Suppressor macrophage (primary cell): ENCODE results near the gene SLX4.
"Not testable (repeated sequence)": the region's sequence is repeated elsewhere in the genome, so short reads cannot be mapped to it uniquely, and the experiment has no call there.

Experiments used
- DNase-seq, 4 experiments: peaks; one replicate each; pipeline ENCODE4 v3.0.0-alpha.2; 2020 to 2022

SLX4 gene

GRCh38 chr16:3642397-3643094, 31.1 kb upstream of the SLX4 start:
- no peak for DNase-seq

- DNase-seq, result no peak
These were observed 30.5 kb upstream of the SLX4 start for GRCh38 chr16:3641801-3642396.

DNA sequence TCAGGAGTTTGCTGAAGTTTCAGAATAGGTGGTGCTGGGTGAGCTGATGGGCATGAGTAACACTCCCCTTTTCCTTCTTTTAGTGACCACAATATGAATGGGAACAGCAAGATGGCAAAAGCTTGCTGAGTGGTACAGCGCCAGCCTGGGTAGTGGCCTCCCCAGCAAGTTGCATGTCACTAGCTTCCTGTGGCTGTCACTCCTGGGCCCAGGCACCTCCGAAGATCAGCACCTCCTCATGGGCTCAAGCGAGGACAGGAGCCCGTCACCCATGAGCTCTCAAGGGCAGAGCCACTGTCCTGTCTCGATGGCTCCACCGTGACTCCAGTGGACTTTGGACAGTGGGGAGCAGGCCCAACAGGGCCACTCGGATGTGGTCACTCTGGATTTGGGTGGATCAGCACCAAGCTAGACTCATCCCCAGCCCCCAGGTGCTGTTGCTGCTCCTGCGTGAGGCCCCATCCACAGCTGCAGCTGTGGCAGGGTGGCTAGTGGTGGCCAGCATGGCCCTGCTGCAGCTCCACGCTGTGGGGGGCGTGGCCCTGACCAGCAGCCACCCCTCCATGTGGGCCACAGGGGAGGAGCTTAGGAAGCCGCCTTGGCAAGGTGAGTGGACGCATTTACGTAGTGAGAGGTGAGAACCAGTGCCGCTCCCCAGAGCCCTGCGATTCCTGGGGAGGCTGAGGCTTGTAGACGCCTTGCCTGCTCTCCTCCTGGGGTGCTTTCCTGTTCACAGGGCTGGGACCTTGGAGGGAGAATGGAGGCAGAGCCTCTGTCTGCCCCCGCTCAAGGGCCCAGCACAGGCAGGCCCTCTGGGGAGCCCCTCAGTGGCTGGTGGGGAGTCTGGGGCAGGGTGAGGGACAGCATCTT, 29.5 kb upstream of the SLX4 start:
- no peak for DNase-seq

GRCh38 chr16:3640207-3640606, 28.8 kb upstream of the SLX4 start:
- no peak for DNase-seq

GRCh38 chr16:3638916-3639644, 27.7 kb upstream of the SLX4 start:
- no peak for DNase-seq

DNA sequence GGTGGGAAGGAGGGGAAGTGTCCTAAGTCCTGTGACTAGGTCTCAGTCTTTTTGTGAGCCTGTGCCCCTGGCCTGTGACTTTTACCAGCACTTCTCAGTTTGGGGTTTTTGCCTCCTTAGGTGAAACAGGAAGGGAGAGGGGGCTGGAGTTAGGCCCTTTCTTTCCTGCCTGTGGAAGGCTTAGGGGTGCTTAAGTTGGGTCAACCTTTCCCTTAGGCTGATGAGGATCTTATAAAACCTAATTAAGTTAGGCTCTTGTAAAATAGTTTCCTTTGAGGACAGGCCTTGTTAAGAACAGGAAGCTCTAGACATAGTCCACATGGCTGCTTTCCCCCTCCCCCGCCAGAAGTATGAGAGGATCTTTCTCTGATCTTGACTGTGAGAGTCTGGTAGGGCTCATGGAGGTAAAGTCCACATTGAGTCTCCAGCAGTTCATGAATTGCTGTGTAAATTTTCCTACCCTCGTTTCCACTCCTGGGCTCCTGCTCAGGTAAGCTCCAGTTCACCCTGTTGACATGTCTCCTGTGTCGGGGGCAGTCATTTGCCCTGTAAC, 26.0 kb upstream of the SLX4 start:
- DNase-seq, result peak; percentile 61 to 75 (median 69)

- peak in 2 of 4 experiments; percentile 64 to 66 for DNase-seq
These were observed 14.7 kb upstream of the SLX4 start for GRCh38 chr16:3625911-3626732.

- DNase-seq, result no peak
These were observed 13.9 kb upstream of the SLX4 start for GRCh38 chr16:3625331-3625730.

DNA sequence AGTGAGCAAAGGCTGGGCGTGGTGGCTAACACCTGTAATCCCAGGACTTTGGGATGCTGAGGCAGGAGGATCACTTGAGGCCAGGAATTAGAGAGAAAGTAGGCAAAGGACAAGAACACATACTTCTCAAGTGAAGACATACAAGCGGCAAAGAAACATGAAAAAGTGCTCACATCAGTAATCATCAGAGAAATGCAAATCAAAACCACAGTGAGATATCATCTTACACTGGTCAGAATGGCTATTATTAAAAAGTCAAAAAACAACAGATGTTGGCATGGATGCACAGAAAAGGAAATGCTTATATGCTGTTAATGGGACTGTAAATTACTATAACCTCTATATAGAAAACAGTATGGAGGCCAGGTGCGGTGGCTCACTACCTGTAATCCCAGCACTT, 12.2 kb upstream of the SLX4 start:
- DNase-seq, result no peak

DNA sequence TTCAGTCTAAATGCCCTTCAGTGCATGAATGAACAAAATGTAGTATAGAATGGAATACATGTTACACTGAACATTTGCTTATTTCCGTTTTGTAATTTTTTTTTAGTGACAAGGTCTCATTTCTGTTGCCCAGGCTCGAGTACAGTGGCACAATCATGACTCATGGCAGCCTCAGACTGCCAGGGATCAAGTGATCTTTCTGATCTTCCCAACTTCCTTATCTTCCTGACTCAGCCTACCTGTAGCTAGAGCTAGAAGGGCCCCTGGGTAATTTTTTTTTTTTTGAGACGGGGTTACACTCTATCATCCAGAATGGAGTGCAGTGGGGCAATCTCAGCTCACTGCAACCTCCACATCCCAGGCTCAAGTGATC, 7.3 kb upstream of the SLX4 start:
- DNase-seq, result peak; percentile 61 to 74 (median 72)

- no peak for DNase-seq
These were observed 1.4 kb upstream of the SLX4 start for GRCh38 chr16:3612510-3613466.

DNA sequence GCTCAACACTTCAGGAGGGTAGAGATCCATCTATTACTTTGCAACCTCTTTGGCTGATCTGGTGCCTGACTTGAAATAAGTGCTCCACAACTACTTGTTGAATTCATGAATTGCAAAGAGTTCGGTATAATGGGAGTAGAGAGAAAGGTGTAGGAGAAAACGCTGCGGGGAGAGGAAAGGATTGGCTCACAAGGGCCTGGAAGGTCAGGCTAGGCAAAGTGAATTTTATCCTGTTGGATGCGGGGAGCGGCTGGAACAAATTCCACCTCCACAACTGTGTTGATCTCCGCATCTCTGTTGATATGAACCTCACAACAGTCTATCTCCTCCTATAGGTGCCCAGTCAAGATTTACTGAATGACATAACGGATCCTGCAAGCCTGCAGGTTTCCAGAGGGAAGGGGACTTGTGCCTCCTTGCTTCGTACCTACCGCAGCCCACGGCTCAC, 684 bp downstream of the SLX4 start:
- DNase-seq, result peak in 2 of 4 experiments; percentile 12 to 36

- peak; percentile 63 to 74 (median 72) for DNase-seq
These were observed 1.3 kb downstream of the SLX4 start for GRCh38 chr16:3609895-3610697.

DNA sequence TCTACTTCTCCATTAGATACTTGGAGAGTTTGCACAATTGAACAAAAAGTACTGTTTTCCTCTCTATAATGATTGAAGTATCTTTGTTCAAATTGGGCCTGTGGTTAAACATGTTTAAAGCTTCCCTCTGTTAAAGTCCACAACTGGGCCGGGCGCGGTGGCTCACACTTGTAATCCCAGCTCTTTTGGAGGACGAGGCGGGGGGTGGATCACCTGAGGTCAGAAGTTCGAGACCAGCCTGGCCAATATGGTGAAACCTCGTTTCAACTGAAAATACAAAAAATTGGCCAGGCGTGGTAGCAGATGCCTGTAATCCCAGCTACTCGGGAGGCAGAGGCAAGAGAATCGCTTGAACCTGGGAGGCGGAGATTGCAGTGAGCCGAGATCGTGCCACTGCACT, 2.4 kb downstream of the SLX4 start:
- DNase-seq, result not testable (repeated sequence)

DNA sequence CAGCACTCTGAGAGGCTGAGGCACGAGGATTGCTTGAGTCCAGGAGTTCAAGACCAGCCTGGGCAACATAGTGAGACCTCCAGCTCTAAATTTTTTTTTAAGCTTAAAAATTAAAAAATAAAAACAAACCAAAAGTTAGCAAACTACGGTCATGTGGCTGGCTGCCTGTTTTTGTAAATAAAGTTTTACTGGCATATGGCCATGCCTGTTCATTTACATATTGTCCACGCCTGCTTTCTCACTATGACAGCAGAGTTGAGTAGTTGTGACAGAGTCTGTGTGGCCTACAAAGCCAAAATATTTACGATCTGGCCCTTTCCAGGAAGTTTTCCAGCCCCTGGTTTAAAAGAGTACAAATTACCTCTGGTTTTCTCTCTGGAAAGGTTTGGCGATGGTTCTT, 3.3 kb downstream of the SLX4 start:
- no peak for DNase-seq

DNA sequence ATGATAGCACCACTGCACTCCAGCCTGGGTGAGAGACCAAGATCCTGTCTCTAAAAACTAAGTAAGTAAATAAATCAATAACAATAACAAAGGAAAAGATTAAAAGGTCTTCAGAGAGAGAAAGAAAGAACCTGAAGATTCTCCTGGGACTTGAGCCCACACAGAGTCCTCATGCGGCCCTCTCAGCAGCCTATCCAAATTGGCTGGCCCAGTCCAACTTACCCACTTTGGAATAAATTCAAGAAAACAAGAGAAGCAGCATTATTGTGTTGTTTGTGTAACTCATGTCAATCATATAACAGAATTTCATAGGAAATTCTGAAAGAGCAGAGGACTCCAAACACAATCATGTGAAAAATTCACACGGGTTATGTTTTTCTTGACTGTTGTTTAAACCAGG, 3.8 kb downstream of the SLX4 start:
- DNase-seq, result no peak

DNA sequence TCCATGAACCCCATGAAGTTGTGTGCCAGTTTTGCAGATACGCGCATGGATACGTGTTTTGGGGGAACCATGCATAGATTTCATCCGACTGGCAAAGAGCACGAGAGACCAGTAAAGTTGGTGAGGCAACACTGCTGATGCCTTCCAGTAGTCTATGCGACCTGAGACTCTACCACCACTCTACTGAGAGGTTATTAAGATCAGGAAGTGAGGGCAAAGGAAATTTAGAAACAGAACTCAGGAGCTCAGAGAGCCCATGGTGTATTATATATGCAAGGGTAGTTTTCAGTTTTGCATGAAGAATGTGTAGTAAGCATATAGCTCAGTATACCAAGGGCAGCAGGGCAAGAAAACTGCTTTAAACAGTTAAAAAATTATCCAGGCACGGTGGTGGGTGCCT, 4.2 kb downstream of the SLX4 start:
- no peak for DNase-seq

GRCh38 chr16:3606441-3606840, 5.0 kb downstream of the SLX4 start:
- DNase-seq, result no peak

DNA sequence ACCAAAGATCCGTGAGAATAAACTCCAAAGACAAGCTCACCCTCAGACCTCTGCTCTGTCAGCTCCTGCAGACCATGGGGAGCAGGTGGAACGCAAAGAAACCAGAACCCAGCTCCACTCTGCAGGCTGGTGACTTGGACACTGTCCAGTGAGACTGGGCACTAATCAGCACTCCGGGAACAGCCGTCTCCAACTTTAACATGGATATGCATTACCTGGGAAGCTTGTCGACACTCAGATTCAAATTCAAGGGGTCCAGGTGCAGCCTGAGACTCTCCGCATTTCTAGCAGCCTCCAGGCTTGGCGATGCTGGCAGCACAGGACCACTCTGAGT, 9.1 kb downstream of the SLX4 start:
- DNase-seq, result no peak
